ENCODE results near the gene MYCN. TPM values are rescaled to one million over a fixed set of nuclear protein-coding genes. Genes with fewer than 3 reads are reported as not detected.

MYCN gene
- total and polyA plus RNA-seq, 2 donors (not counting 3 experiments of a cell fraction or from before 2014, with no cell fraction given), result 0.47 to 6.8 TPM

DNA sequence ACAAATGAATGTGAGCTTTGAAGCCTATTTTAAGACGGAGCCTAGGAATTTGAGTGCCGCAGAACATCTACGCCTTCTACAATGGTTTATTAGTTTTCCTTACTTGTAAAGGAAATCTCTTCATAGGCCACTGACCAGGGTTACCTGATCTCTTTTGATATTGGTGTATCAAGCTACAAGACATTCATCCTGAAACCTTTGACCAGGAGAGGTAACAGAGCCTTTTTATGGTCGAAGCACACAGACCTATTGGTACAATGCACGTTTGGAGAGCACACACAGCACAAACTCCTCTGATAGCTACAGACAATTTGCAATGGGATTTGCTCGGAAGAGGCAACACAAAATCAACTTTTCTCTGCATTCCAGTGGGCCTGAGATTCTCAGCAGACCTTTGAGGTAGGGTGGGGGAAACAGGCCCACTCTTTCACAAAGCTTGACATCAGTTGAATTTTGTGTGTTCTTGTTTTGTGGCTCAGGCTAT lies 12.8 kb downstream of the MYCN start:
- intact Hi-C loops (cut with micrococcal nuclease) (no loop called here), dilution Hi-C loops (cut with MboI; ENCODE audit: extremely low pct_ligation_motif_present, low sequenced_read_pairs) (no loop called here)
- ChIA-PET POLR2A (no interaction called here), CTCF (no interaction called here)
- no peak for DNase-seq (ENCODE audit: low read depth, low spot score)
- no peak overlapping the region for H2AFZ ChIP-seq (ENCODE audit: low read depth, low read length)
- no peak overlapping the region for H3K4me3 ChIP-seq (replicated peaks in 1 of 3; ENCODE audit: insufficient read depth in 1 of 3, low read depth in 1 of 3, low read length in 3 of 3)
- H3K9me3 ChIP-seq (replicated peaks; ENCODE audit: control insufficient read depth, insufficient read depth, low read length), result no peaks in the 10 kb centered on the region
- H3K9me1 ChIP-seq (replicated peaks; ENCODE audit: control insufficient read depth, extremely low read depth, insufficient read depth, low read length), result no peaks in the 10 kb centered on the region
- TF ChIP-seq MYC (IDR thresholded peaks at IDR 0.05; ENCODE audit: low read depth, low read length), result no peak
- no peak for TF ChIP-seq EZH2 (IDR thresholded peaks at IDR 0.05; ENCODE audit: borderline replicate concordance, low read depth, low read length, severe bottlenecking)
- TF ChIP-seq GATA2 (IDR thresholded peaks at IDR 0.05; ENCODE audit: insufficient read depth, insufficient read length, low read depth, low read length), result no peak
- TF ChIP-seq, protein P1, sequence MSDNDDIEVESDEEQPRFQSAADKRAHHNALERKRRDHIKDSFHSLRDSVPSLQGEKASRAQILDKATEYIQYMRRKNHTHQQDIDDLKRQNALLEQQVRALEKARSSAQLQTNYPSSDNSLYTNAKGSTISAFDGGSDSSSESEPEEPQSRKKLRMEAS (IDR thresholded peaks at IDR 0.05; ENCODE audit: insufficient read depth, insufficient read length), result no peak
- no peak for TF ChIP-seq POLR2A (IDR thresholded peaks at IDR 0.05; ENCODE audit: low read depth, low read length)
- TF ChIP-seq JUN (IDR thresholded peaks at IDR 0.05; ENCODE audit: borderline replicate concordance, insufficient read depth, insufficient read length, low read depth), result no peak
- no peak for TF ChIP-seq POLR2AphosphoS5 (IDR thresholded peaks at IDR 0.05; ENCODE audit: insufficient read depth, low read depth, low read length)
- TF ChIP-seq FOS (IDR thresholded peaks at IDR 0.05; ENCODE audit: borderline replicate concordance, insufficient read depth, low read length), result no peak
- TF ChIP-seq, protein P2, sequence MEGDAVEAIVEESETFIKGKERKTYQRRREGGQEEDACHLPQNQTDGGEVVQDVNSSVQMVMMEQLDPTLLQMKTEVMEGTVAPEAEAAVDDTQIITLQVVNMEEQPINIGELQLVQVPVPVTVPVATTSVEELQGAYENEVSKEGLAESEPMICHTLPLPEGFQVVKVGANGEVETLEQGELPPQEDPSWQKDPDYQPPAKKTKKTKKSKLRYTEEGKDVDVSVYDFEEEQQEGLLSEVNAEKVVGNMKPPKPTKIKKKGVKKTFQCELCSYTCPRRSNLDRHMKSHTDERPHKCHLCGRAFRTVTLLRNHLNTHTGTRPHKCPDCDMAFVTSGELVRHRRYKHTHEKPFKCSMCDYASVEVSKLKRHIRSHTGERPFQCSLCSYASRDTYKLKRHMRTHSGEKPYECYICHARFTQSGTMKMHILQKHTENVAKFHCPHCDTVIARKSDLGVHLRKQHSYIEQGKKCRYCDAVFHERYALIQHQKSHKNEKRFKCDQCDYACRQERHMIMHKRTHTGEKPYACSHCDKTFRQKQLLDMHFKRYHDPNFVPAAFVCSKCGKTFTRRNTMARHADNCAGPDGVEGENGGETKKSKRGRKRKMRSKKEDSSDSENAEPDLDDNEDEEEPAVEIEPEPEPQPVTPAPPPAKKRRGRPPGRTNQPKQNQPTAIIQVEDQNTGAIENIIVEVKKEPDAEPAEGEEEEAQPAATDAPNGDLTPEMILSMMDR (IDR thresholded peaks at IDR 0.05; ENCODE audit: extremely low read depth in 1 of 2, insufficient read depth in 1 of 2, low read depth in 1 of 2, low read length in 2 of 2), result no peak
- H4K20me1 ChIP-seq (replicated peaks; ENCODE audit: control insufficient read depth, extremely low read depth, insufficient read depth, low read length), result no peaks in the 10 kb centered on the region
- no peaks in the 10 kb centered on the region for H3K27me3 ChIP-seq (ENCODE audit: control insufficient read depth in 2 of 2, insufficient read depth in 2 of 2, low read length in 2 of 2)
- BruUV-seq (replicated peaks), result no TSS peak
- H3K4me2 ChIP-seq (ENCODE audit: insufficient read depth, low read length), result no peak overlapping the region
- H3K79me2 ChIP-seq (ENCODE audit: control insufficient read depth, insufficient read depth, low read length), result no peaks in the 10 kb centered on the region
- no peaks in the 10 kb centered on the region for H3K4me1 ChIP-seq (ENCODE audit: control insufficient read depth, extremely low read depth, insufficient read depth, low read length)
- H3K27ac ChIP-seq (ENCODE audit: insufficient read depth, low read depth, low read length), result no peak overlapping the region
- H3K9ac ChIP-seq (replicated peaks; ENCODE audit: extremely low read depth, insufficient read depth, low read length), result no peak overlapping the region
- no peaks in the 10 kb centered on the region for H3K36me3 ChIP-seq (ENCODE audit: control insufficient read depth in 2 of 2, extremely low read depth in 1 of 2, insufficient read depth in 2 of 2, low read length in 2 of 2)
- no peak for FAIRE-seq

All from endothelial cell of umbilical vein (primary cell).